Activated naive CD4-positive, alpha-beta T cell treated with anti-CD3 and anti-CD28 coated beads, Interleukin-2, amount 50 U/mL, for 24 hours (primary cell): ENCODE measurements around the gene LRRC4B.
A peak's percentile ranks its signal among the peaks of the same experiment; 100 is the strongest.

ENCODE experiments used
- H3K27ac Mint-ChIP-seq: one replicate; pipeline ENCODE4 v1.8.0; 2021; ENCODE audit warnings: mild to moderate bottlenecking, mixed read lengths
- H3K27me3 Mint-ChIP-seq: one replicate; pipeline ENCODE4 v1.8.0; 2021; ENCODE audit warnings: mixed read lengths
- H3K36me3 Mint-ChIP-seq: one replicate; pipeline ENCODE4 v1.8.0; 2021; ENCODE audit warnings: mixed read lengths
- H3K4me1 Mint-ChIP-seq: one replicate; pipeline ENCODE4 v1.8.0; 2021; ENCODE audit warnings: mixed read lengths
- H3K4me3 Mint-ChIP-seq: one replicate; pipeline ENCODE4 v1.8.0; 2021; ENCODE audit warnings: mild to moderate bottlenecking, mixed read lengths
- H3K9me3 Mint-ChIP-seq: one replicate; pipeline ENCODE4 v1.8.0; 2021; ENCODE audit warnings: mixed read lengths

LRRC4B gene

DNA sequence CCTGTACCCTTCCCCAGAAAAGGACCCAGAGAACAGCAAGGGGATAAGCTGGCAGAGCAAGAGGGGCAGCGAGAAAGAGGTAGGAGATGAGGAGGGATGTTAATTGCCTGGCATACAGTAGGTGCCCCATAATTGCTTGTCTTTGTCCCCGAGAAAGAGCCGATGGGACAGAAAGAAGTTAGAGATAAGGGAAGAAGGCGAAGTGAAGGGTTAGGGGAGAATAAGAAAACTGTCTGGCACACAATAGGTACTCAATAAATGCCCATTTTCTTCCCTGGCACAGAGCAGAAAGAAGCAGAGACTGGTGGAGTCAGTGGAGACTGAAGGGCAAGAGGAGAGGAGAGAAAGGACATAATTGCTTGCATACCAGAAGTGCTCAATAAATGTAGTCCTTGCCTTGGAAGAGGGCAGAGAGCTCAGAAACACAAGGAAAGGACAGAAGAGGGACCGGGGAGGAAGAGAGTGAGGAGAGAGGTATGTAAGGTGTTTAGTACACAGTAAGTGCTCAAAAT lies 73.2 kb downstream of the LRRC4B start:
- H3K27me3 Mint-ChIP-seq, result no peaks in the 10 kb centered on the region
- H3K4me3 Mint-ChIP-seq, result no peak overlapping the region
- no peaks in the 10 kb centered on the region for H3K9me3 Mint-ChIP-seq
- peaks cover 24% of the 10 kb centered on the region for H3K4me1 Mint-ChIP-seq
- H3K27ac Mint-ChIP-seq, result no peak overlapping the region
- H3K36me3 Mint-ChIP-seq, result peaks cover 1% of the 10 kb centered on the region

DNA sequence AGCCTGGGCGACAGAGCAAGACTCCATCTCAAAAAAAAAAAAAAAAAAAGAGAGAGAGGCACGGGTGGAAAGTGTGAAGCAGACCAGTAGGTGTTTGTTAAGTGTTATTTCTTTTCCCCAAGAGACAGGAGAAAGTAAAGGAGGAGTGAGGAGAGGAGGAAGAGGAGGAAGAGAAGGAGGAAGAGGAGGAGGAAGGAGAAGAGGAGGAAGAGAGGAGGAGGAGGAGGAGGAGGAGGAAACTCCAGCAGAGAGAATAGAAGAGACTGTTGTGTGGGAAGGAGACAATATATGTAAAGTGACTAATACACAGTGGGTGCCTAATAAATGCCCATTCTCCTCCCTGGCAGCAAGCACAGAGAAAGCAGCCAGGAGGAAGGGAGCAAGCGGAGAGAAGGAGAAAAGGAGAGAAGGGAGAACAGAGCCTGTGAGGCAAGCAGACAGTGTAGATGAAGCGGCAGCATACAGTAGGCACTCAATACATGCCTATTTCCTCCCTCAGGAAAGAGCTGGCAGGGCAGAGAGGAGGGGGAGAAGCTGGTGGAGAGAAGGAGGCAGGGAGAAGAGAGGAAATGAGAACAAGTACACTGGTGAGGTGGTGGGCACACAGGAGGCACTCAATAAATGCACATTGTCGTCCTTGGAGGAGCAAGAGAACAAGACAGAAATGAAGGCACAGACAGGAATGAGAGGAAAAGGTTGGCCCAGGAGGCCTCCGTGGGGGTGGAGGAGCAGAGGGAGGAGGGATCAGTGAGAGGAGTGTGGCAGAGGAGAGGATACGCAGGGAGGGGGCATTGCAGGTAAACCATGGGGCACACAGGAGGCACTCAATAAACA lies 73.8 kb downstream of the LRRC4B start:
- Mint-ChIP-seq H3K9me3 (no peaks in the 10 kb centered on the region), H3K27me3 (no peaks in the 10 kb centered on the region), H3K4me1 (peaks cover 24% of the 10 kb centered on the region), H3K27ac (no peak overlapping the region), H3K4me3 (no peak overlapping the region), H3K36me3 (peaks cover 1% of the 10 kb centered on the region)

DNA sequence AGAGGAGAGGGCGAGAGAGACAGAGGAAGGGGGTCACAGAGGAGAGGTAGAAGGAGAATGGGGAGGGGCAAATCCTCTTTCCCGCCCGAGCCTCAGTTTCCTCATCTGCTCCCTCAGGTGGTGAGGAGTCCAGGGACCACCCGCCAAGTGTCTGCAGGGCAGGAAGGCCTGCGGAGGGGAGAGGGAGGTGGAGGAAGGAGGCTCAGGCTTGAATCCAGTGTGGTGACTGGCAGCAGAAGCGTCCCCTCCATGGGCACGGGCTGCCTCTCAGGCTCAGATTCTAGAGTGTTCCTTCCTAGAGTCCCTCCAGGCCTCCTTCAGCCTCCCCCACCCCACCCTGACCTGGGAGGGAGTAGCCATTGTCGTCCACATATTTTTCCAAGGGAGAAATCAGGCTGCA lies 75.1 kb downstream of the LRRC4B start:
- Mint-ChIP-seq H3K9me3 (no peaks in the 10 kb centered on the region), H3K27ac (no peak overlapping the region), H3K27me3 (no peaks in the 10 kb centered on the region), H3K4me3 (no peak overlapping the region), H3K36me3 (peaks cover 5% of the 10 kb centered on the region), H3K4me1 (peaks cover 32% of the 10 kb centered on the region)

DNA sequence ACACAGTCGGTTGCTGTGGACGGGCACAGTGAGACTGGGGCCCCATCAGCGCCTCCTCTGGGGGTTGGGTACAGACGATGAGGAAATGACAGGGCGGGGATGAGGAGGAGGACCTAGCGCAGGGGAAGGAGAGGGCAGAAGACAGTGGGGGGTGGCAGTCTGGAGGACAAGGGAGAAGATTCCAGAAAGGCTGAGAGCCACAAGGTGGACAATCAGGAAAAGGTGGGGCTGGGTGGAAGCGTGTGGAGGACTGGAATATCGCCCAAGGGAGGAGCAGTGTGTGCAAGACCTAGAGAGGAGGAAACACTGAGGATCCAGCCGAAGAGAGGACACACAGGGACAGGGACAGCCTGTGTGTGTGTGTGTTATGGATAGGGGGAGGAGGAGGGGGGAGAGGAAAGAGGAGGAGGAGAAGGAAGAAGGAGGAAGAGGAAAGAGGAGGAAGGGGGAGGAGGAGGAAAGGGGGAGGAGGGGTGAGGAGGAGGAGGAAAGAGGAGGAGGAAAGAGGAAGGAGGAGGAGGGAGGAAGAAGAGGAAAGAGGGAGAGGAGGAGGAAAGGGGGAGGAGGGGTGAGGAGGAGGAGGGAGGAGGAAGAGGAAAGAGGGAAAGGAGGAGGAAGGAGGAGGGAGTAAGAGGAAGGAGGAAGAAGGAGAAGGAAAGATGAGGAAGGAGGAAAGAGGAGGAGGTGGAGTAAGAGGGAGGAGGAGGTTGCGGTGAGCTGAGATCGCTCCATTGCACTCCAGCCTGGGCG lies 75.8 kb downstream of the LRRC4B start:
- Mint-ChIP-seq H3K4me1 (peaks cover 36% of the 10 kb centered on the region), H3K4me3 (peak overlapping the region; percentile 54)

GRCh38 chr19:50490991-50491472 lies 77.2 kb downstream of the LRRC4B start:
- Mint-ChIP-seq H3K27me3 (no peaks in the 10 kb centered on the region), H3K27ac (no peak overlapping the region), H3K4me3 (no peak overlapping the region), H3K4me1 (peaks cover 40% of the 10 kb centered on the region), H3K36me3 (peaks cover 4% of the 10 kb centered on the region), H3K9me3 (no peaks in the 10 kb centered on the region)

More for the DNA sequence above, 75.8 kb downstream of the LRRC4B start:
- Mint-ChIP-seq H3K36me3 (peaks cover 5% of the 10 kb centered on the region), H3K9me3 (no peaks in the 10 kb centered on the region), H3K27ac (peak overlapping the region; percentile 69), H3K27me3 (no peaks in the 10 kb centered on the region)

- peaks cover 40% of the 10 kb centered on the region for H3K4me1 Mint-ChIP-seq
- H3K9me3 Mint-ChIP-seq, result no peaks in the 10 kb centered on the region
- no peak overlapping the region for H3K27ac Mint-ChIP-seq
- peaks cover 4% of the 10 kb centered on the region for H3K36me3 Mint-ChIP-seq
- no peak overlapping the region for H3K4me3 Mint-ChIP-seq
- no peaks in the 10 kb centered on the region for H3K27me3 Mint-ChIP-seq
Measured at GRCh38 chr19:50490411-50490811, 77.8 kb downstream of the LRRC4B start.

DNA sequence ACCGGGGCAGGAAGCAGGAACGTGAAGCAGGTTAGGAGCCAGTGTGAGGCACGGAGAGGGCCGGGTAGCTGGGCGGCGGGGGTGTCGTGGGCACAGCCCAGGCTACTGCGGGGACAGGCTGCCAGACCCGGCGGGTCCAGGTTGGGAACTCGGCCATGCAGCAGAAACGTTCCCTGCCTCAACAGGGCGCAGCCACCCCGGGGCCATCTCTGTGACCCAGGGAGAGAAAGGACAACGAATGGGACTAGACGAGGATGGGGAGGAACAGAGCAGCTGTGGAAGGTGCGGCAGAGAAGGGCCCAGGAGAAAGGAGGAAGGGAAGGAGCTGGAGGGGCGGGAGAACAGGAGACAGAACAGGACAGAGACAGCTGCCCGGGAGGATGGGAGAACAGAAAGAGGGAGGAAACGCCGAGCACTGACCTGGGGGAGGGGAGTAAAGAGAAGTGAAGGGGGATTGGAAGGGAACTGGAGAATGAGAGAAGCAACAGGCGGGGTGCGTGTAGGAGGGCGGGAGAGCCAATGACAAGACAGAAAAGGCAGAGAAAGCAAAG lies 78.7 kb downstream of the LRRC4B start:
- no peak overlapping the region for H3K27ac Mint-ChIP-seq
- H3K4me1 Mint-ChIP-seq, result peaks cover 40% of the 10 kb centered on the region
- no peaks in the 10 kb centered on the region for H3K9me3 Mint-ChIP-seq
- H3K4me3 Mint-ChIP-seq, result no peak overlapping the region
- no peaks in the 10 kb centered on the region for H3K27me3 Mint-ChIP-seq
- peaks cover 4% of the 10 kb centered on the region for H3K36me3 Mint-ChIP-seq

- H3K4me1 Mint-ChIP-seq, result peaks cover 40% of the 10 kb centered on the region
- H3K9me3 Mint-ChIP-seq, result no peaks in the 10 kb centered on the region
- no peak overlapping the region for H3K27ac Mint-ChIP-seq
- H3K36me3 Mint-ChIP-seq, result peaks cover 4% of the 10 kb centered on the region
- no peaks in the 10 kb centered on the region for H3K27me3 Mint-ChIP-seq
- no peak overlapping the region for H3K4me3 Mint-ChIP-seq
Measured at GRCh38 chr19:50488389-50489194, 79.6 kb downstream of the LRRC4B start.

GRCh38 chr19:50486823-50487515 lies 81.3 kb downstream of the LRRC4B start:
- Mint-ChIP-seq H3K27me3 (no peaks in the 10 kb centered on the region), H3K4me3 (no peak overlapping the region), H3K27ac (no peak overlapping the region), H3K4me1 (peaks cover 34% of the 10 kb centered on the region), H3K36me3 (peaks cover 6% of the 10 kb centered on the region), H3K9me3 (no peaks in the 10 kb centered on the region)

GRCh38 chr19:50485284-50485955 lies 82.8 kb downstream of the LRRC4B start:
- Mint-ChIP-seq H3K36me3 (peaks cover 6% of the 10 kb centered on the region), H3K27me3 (no peaks in the 10 kb centered on the region), H3K4me1 (peaks cover 18% of the 10 kb centered on the region), H3K4me3 (no peak overlapping the region), H3K9me3 (no peaks in the 10 kb centered on the region), H3K27ac (peak overlapping the region; percentile 14)

DNA sequence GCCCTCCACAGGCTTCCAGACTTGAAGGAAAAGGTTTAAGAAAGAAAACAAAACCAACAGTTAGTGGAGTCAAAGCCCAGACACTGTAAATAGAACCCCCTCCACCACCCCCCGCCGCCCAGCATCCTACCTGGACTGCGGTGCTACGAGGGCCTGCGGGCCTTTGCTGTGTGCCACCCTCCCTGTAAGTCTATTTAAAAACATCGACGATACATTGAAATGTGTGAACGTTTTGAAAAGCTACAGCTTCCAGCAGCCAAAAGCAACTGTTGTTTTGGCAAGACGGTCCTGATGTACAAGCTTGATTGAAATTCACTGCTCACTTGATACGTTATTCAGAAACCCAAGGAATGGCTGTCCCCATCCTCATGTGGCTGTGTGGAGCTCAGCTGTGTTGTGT lies 85.3 kb downstream of the LRRC4B start:
- no peaks in the 10 kb centered on the region for H3K27me3 Mint-ChIP-seq
- peaks cover 17% of the 10 kb centered on the region for H3K4me1 Mint-ChIP-seq
- no peak overlapping the region for H3K27ac Mint-ChIP-seq
- peaks cover 6% of the 10 kb centered on the region for H3K36me3 Mint-ChIP-seq
- no peaks in the 10 kb centered on the region for H3K9me3 Mint-ChIP-seq
- H3K4me3 Mint-ChIP-seq, result no peak overlapping the region

DNA sequence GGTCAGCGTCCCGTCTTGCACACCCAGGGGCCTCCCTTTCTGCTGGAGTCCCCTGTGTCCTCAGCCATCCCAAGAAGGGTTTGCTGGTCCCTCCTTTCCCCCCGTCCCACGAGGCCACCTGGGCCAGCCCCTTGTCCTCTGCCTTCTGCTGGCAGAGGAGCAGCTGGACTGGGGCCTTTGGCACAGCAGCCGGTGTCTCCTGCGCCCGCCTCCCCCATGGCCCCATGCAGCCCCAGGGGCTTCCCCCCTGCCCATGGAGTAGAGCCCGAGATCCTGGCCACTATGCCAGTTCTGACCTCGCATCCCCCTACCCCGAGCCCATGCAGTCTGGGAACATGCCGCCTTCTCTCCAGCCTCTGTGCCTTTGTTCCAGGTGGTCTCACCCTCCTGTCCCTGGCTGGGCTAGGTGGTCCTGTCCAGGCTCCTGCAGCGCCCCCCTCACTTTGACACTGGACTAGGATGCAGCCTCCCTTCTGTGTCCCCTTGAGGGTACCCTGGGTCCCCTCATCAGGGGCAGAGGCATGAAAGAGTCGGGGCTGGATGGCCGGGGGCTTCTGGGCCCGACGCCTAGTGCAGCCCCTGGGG lies 85.9 kb downstream of the LRRC4B start:
- H3K9me3 Mint-ChIP-seq, result no peaks in the 10 kb centered on the region
- no peak overlapping the region for H3K4me3 Mint-ChIP-seq
- H3K36me3 Mint-ChIP-seq, result peaks cover 8% of the 10 kb centered on the region
- peaks cover 18% of the 10 kb centered on the region for H3K4me1 Mint-ChIP-seq
- H3K27ac Mint-ChIP-seq, result no peak overlapping the region
- no peaks in the 10 kb centered on the region for H3K27me3 Mint-ChIP-seq

- Mint-ChIP-seq H3K4me1 (peaks cover 20% of the 10 kb centered on the region), H3K4me3 (no peak overlapping the region), H3K27ac (no peak overlapping the region), H3K9me3 (no peaks in the 10 kb centered on the region), H3K27me3 (no peaks in the 10 kb centered on the region), H3K36me3 (peaks cover 9% of the 10 kb centered on the region)
Measured at GRCh38 chr19:50481351-50482149, 86.7 kb downstream of the LRRC4B start.
